Measurements from ENCODE around the gene ADAMTS3.

DNA sequence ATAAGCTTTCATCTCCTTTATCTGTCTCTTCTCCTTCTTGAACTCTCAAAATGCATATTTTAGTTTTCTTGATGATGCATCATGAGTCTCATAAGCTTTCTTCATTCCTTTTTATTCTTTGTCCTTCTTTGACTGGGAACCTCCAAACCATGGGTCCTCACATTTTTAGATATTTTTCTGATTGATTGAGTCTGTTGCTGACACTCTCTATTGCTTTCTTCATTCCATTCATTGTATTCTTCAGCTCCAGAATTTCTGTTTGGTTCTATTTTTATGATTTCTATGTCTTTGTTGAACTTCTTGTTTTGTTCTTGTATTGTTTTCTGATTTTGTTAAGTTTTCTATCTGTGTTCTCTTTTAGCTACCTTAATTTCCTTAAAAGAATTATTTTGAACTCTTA lies 74.9 kb downstream of the ADAMTS3 start:
- TF ChIP-seq, protein P1, sequence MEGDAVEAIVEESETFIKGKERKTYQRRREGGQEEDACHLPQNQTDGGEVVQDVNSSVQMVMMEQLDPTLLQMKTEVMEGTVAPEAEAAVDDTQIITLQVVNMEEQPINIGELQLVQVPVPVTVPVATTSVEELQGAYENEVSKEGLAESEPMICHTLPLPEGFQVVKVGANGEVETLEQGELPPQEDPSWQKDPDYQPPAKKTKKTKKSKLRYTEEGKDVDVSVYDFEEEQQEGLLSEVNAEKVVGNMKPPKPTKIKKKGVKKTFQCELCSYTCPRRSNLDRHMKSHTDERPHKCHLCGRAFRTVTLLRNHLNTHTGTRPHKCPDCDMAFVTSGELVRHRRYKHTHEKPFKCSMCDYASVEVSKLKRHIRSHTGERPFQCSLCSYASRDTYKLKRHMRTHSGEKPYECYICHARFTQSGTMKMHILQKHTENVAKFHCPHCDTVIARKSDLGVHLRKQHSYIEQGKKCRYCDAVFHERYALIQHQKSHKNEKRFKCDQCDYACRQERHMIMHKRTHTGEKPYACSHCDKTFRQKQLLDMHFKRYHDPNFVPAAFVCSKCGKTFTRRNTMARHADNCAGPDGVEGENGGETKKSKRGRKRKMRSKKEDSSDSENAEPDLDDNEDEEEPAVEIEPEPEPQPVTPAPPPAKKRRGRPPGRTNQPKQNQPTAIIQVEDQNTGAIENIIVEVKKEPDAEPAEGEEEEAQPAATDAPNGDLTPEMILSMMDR (IDR thresholded peaks at IDR 0.05): no peak
- TF ChIP-seq POLR2AphosphoS5 (IDR thresholded peaks at IDR 0.05; ENCODE audit: insufficient read depth in 1 of 2, low read depth in 1 of 2): no peak
- TF ChIP-seq POLR2A (IDR thresholded peaks at IDR 0.05): no peak
